Endothelial cell of umbilical vein (primary cell): ENCODE measurements around the gene FILIP1L. TPM values are rescaled to one million over a fixed set of nuclear protein-coding genes. Genes with fewer than 3 reads are reported as not detected.
"Not testable (repeated sequence)": the region's sequence is repeated elsewhere in the genome, so short reads cannot be mapped to it uniquely, and the experiment has no call there.

Experiments used
- BruUV-seq: library from RNA; stranded (reverse); fragments of 400-500 nt; replicated peaks from 2 replicates; lab custom pipeline; 2021; lab: Mats Ljungman, UMichigan
- CTCF ChIA-PET: fragments of 300-600, 350-600 bp; sonication (Branson Sonifier 250); formaldehyde crosslinking; loops from one replicate; lab custom pipeline; 2021; ENCODE audit warnings: antibody characterized with exemption, inconsistent platforms; lab: Charles Lee
- POLR2A ChIA-PET: fragments of 300-600, 350-600 bp; sonication (Branson Sonifier 250); formaldehyde crosslinking; loops from one replicate; lab custom pipeline; 2021; ENCODE audit warnings: antibody characterized with exemption, inconsistent platforms; lab: Charles Lee
- DNase-seq: peaks from one replicate; pipeline ENCODE4 v3.0.0-alpha.2; 2011; ENCODE audit warnings: low read depth, low spot score
- FAIRE-seq: peaks from 2 replicates; lab custom pipeline; 2011; peaks lifted over from hg19 to GRCh38; lab: Jason Lieb, UNC
- H2AFZ ChIP-seq: 2 replicates; pipeline ENCODE4 v1.6.0; 2012; ENCODE audit warnings: low read depth, low read length, control low read depth, inconsistent platforms
- H3K27ac ChIP-seq: 2 replicates; pipeline ENCODE4 v1.5.1; 2011; ENCODE audit warnings: low read depth, mild to moderate bottlenecking, control low read depth, low read length, moderate library complexity; ENCODE audit not compliant: insufficient read depth
- H3K27me3 ChIP-seq, 2 experiments: 2 replicates each; pipeline versions ENCODE4 v1.6.0 to v1.6.1; 2011; ENCODE audit warnings: low read length in 2 of 2, mixed read lengths in 1 of 2; ENCODE audit not compliant: control insufficient read depth in 2 of 2, insufficient read depth in 2 of 2
- H3K36me3 ChIP-seq, 2 experiments: 2 replicates in 1 of 2; 3 replicates in 1 of 2; pipeline ENCODE4 v1.5.1; 2011; ENCODE audit warnings: low read length in 2 of 2, mild to moderate bottlenecking in 1 of 2, moderate library complexity in 1 of 2; ENCODE audit not compliant: control insufficient read depth in 2 of 2, insufficient read depth in 2 of 2; ENCODE audit errors: extremely low read depth in 1 of 2
- H3K4me1 ChIP-seq: 3 replicates; pipeline ENCODE4 v1.5.1; 2011; ENCODE audit warnings: mild to moderate bottlenecking, low read length; ENCODE audit not compliant: control insufficient read depth, insufficient read depth; ENCODE audit errors: extremely low read depth
- H3K4me2 ChIP-seq: 2 replicates; pipeline ENCODE4 v1.6.1; 2011; ENCODE audit warnings: low read length, control low read depth, mixed read lengths; ENCODE audit not compliant: insufficient read depth
- H3K4me3 ChIP-seq, 3 experiments: fragments of 200-600 bp in 1 of 3; sonication (generic), shearing (Covaris generic) in 1 of 3; replicated peaks in 1 of 3; 2 replicates each; pipeline ENCODE4 v1.5.1; 2011 to 2016; ENCODE audit warnings: control low read depth in 3 of 3, low read length in 3 of 3, mild to moderate bottlenecking in 2 of 3, inconsistent platforms in 1 of 3, low read depth in 1 of 3, moderate library complexity in 1 of 3; ENCODE audit not compliant: insufficient read depth in 1 of 3
- H3K79me2 ChIP-seq: 2 replicates; pipeline ENCODE4 v1.6.0; 2012; ENCODE audit warnings: low read length, inconsistent platforms; ENCODE audit not compliant: control insufficient read depth, insufficient read depth
- H3K9ac ChIP-seq: replicated peaks from 2 replicates; pipeline ENCODE3; 2011; ENCODE audit warnings: low read length, control low read depth; ENCODE audit not compliant: insufficient read depth; ENCODE audit errors: extremely low read depth
- H3K9me1 ChIP-seq: replicated peaks from 3 replicates; pipeline ENCODE4 v1.6.0; 2011; ENCODE audit warnings: mild to moderate bottlenecking, low read length; ENCODE audit not compliant: control insufficient read depth, insufficient read depth; ENCODE audit errors: extremely low read depth
- H3K9me3 ChIP-seq: replicated peaks from 2 replicates; pipeline ENCODE4 v1.5.1; 2012; ENCODE audit warnings: low read length, inconsistent platforms; ENCODE audit not compliant: control insufficient read depth, insufficient read depth
- H4K20me1 ChIP-seq: replicated peaks from 2 replicates; pipeline ENCODE3; 2011; ENCODE audit warnings: mild to moderate bottlenecking, low read length; ENCODE audit not compliant: control insufficient read depth, insufficient read depth; ENCODE audit errors: extremely low read depth
- CTCF ChIP-seq, 2 donors: IDR thresholded peaks; 1 replicate in 1 of 2; 2 replicates in 1 of 2; pipeline ENCODE4 v1.5.1; 2011; ENCODE audit warnings: low read length in 2 of 2, mild to moderate bottlenecking in 2 of 2, moderate library complexity in 2 of 2, control low read depth in 1 of 2, inconsistent platforms in 1 of 2, low read depth in 1 of 2; ENCODE audit not compliant: insufficient read depth in 1 of 2; ENCODE audit errors: extremely low read depth in 1 of 2
- EZH2 ChIP-seq: IDR thresholded peaks from 2 replicates; pipeline ENCODE4 v1.6.1; 2012; ENCODE audit warnings: borderline replicate concordance, low read depth, mild to moderate bottlenecking, moderate library complexity, low read length, inconsistent platforms; ENCODE audit not compliant: severe bottlenecking
- FOS ChIP-seq: IDR thresholded peaks from 2 replicates; pipeline ENCODE4 v1.6.1; 2011; ENCODE audit warnings: mild to moderate bottlenecking, low read length, moderate library complexity, borderline replicate concordance; ENCODE audit not compliant: insufficient read depth
- GATA2 ChIP-seq: IDR thresholded peaks from 2 replicates; pipeline ENCODE4 v1.7.0; 2011; ENCODE audit warnings: low read depth, mild to moderate bottlenecking, moderate library complexity, mixed read lengths, low read length; ENCODE audit not compliant: insufficient read length, insufficient read depth
- JUN ChIP-seq: IDR thresholded peaks from 2 replicates; pipeline ENCODE4 v1.6.1; 2011; ENCODE audit warnings: borderline replicate concordance, low read depth; ENCODE audit not compliant: insufficient read length, insufficient read depth
- MYC ChIP-seq: IDR thresholded peaks from one replicate; pipeline ENCODE4 v1.6.1; 2011; ENCODE audit warnings: mild to moderate bottlenecking, low read depth, low read length
- POLR2A ChIP-seq: IDR thresholded peaks from 2 replicates; pipeline ENCODE4 v1.6.1; 2012; ENCODE audit warnings: low read depth, mild to moderate bottlenecking, control low read depth, low read length
- POLR2AphosphoS5 ChIP-seq: IDR thresholded peaks from 2 replicates; pipeline ENCODE4 v1.6.1; 2012; ENCODE audit warnings: low read depth, mild to moderate bottlenecking, control low read depth, low read length, moderate library complexity; ENCODE audit not compliant: insufficient read depth
- dilution Hi-C: fragments of 300-500 bp; cut with MboI; formaldehyde crosslinking; loops from one replicate; pipeline ENCODE4 v1.15.0; 2019; ENCODE audit warnings: low sequenced_read_pairs; ENCODE audit not compliant: extremely low pct_ligation_motif_present
- intact Hi-C: fragments of 100-400 bp; cut with micrococcal nuclease; formaldehyde crosslinking; loops from one replicate; pipeline ENCODE4 v1.10.0; 2022
- polyA plus RNA-seq, 4 experiments: library from polyadenylated mRNA; depleted of rRNA in 3 of 4; stranded (reverse) in 3 of 4; unstranded in 1 of 4; fragments of >200 nt; gene quantifications; 2 replicates each; pipeline versions ENCODE4 v1.2.1 to v1.2.3, GENCODE V29; 2011 to 2012; ENCODE audit warnings: missing spikeins in 1 of 4
- total RNA-seq: library from RNA; stranded (reverse); gene quantifications from 2 replicates; pipeline ENCODE4 v1.2.3, GENCODE V29; 2021

FILIP1L gene
- total and polyA plus RNA-seq, 2 donors (not counting 3 experiments of a cell fraction or from before 2014, with no cell fraction given), result 26.0 to 29.9 TPM

- Histone ChIP-seq H4K20me1 (no peaks in the 10 kb centered on the region), H3K4me3 (no peak overlapping the region), H3K4me2 (no peak overlapping the region), H3K36me3 (no peaks in the 10 kb centered on the region), H3K79me2 (no peaks in the 10 kb centered on the region), H3K9me1 (no peaks in the 10 kb centered on the region), H3K9me3 (no peaks in the 10 kb centered on the region), H2AFZ (no peak overlapping the region), H3K27me3 (no peaks in the 10 kb centered on the region), H3K27ac (no peak overlapping the region), H3K4me1 (no peaks in the 10 kb centered on the region), H3K9ac (no peak overlapping the region)
- dilution Hi-C loops (no loop called here), intact Hi-C loops (no loop called here)
- TF ChIP-seq POLR2A, result no peak
- no peak for TF ChIP-seq CTCF (IDR thresholded peaks at IDR 0.05; ENCODE audit: extremely low read depth in 1 of 2, insufficient read depth in 1 of 2, low read depth in 1 of 2, low read length in 2 of 2)
- TF ChIP-seq FOS, result no peak
- no peak for TF ChIP-seq JUN
- TF ChIP-seq EZH2, result no peak
- no peak for TF ChIP-seq MYC
- no peak for TF ChIP-seq POLR2AphosphoS5
- no peak for TF ChIP-seq GATA2
- FAIRE-seq (no peak), DNase-seq (no peak)
- CTCF ChIA-PET, result interaction anchor here (0.8 to 2.0 kb wide), 3 partner anchors 11 to 14 kb away, joined by 3 to 8 read pairs (median 4); no protein-coding TSS in a partner anchor
- BruUV-seq, result no TSS peak
- POLR2A ChIA-PET, result no interaction called here
These were observed 60.2 kb downstream of the FILIP1L start for GRCh38 chr3:100053951-100054620.

- H3K27me3 ChIP-seq, H3K79me2 ChIP-seq, H3K27ac ChIP-seq, H3K4me3 ChIP-seq, H3K9ac ChIP-seq, H4K20me1 ChIP-seq, H3K9me1 ChIP-seq, H2AFZ ChIP-seq, H3K36me3 ChIP-seq, H3K9me3 ChIP-seq, POLR2A ChIA-PET, intact Hi-C loops, H3K4me2 ChIP-seq, DNase-seq, dilution Hi-C loops, BruUV-seq, CTCF ChIA-PET, FAIRE-seq: not testable (repeated sequence)
- H3K4me1 ChIP-seq, result peaks cover 14% of the 10 kb centered on the region
These were observed 62.8 kb downstream of the FILIP1L start for GRCh38 chr3:100051513-100051912.
